CD4-positive, alpha-beta T cell (primary cell): ENCODE measurements around the gene SPATC1L. TPM values are rescaled to one million over a fixed set of nuclear protein-coding genes. Genes with fewer than 3 reads are reported as not detected.

Experiments
- ATAC-seq: fragments of 200-7000 bp; cut with Tn5 transposase; one replicate; pipeline ENCODE4 v1.10.0; 2022; ENCODE audit warnings: mild to moderate bottlenecking; ENCODE audit not compliant: poor library complexity
- CTCF ChIA-PET: fragments of 350-600 bp; sonication (Branson Sonifier 250); formaldehyde crosslinking; loops from one replicate; lab custom pipeline; 2021; ENCODE audit warnings: antibody characterized with exemption, inconsistent platforms; lab: Charles Lee
- POLR2A ChIA-PET: fragments of 350-600 bp; sonication (Branson Sonifier 250); formaldehyde crosslinking; loops from one replicate; lab custom pipeline; 2021; ENCODE audit warnings: antibody characterized with exemption, inconsistent platforms; lab: Charles Lee
- DNase-seq, 14 experiments: peaks; one replicate each; pipeline ENCODE4 v3.0.0-alpha.2; 2013 to 2020; ENCODE audit warnings: mixed read lengths in 2 of 14
- H3K27ac ChIP-seq, 2 donors: one replicate each; pipeline versions ENCODE4 v1.5.1 to v1.7.0; 2013; ENCODE audit warnings: low read length in 2 of 2, low read depth in 1 of 2, mild to moderate bottlenecking in 1 of 2
- H3K27me3 ChIP-seq, 2 experiments: 1 replicate in 1 of 2; 2 replicates in 1 of 2; pipeline versions ENCODE4 v1.6.1 to v1.7.0; 2013; ENCODE audit warnings: low read length in 2 of 2, control low read depth in 1 of 2, mild to moderate bottlenecking in 1 of 2, moderate library complexity in 1 of 2; ENCODE audit not compliant: insufficient read depth in 2 of 2, control insufficient read depth in 1 of 2
- H3K36me3 ChIP-seq: one replicate; pipeline ENCODE4 v1.6.1; 2013; ENCODE audit warnings: low read length, control low read depth; ENCODE audit not compliant: insufficient read depth
- H3K4me1 ChIP-seq: one replicate; pipeline ENCODE4 v1.6.1; 2013; ENCODE audit warnings: low read length, control low read depth; ENCODE audit not compliant: insufficient read depth
- H3K4me3 ChIP-seq: one replicate; pipeline ENCODE4 v1.5.1; 2013; ENCODE audit warnings: mild to moderate bottlenecking, low read length, moderate library complexity
- H3K9me3 ChIP-seq, 2 experiments: 1 replicate in 1 of 2; 2 replicates in 1 of 2; pipeline versions ENCODE4 v1.6.1 to v1.7.0; 2013; ENCODE audit warnings: low read length in 2 of 2, mild to moderate bottlenecking in 2 of 2, control low read depth in 1 of 2, moderate library complexity in 1 of 2; ENCODE audit not compliant: control insufficient read depth in 1 of 2, insufficient read depth in 1 of 2
- H3K27ac Mint-ChIP-seq: one replicate; pipeline ENCODE4 v1.8.0; 2020; ENCODE audit warnings: mixed read lengths
- H3K27me3 Mint-ChIP-seq: one replicate; pipeline ENCODE4 v1.8.0; 2021; ENCODE audit warnings: mixed read lengths
- H3K36me3 Mint-ChIP-seq: one replicate; pipeline ENCODE4 v1.8.0; 2021; ENCODE audit warnings: low read depth, mixed read lengths
- H3K4me1 Mint-ChIP-seq: one replicate; pipeline ENCODE4 v1.8.0; 2021; ENCODE audit warnings: low read depth, mixed read lengths
- H3K4me3 Mint-ChIP-seq: one replicate; pipeline ENCODE4 v1.8.0; 2020; ENCODE audit warnings: mild to moderate bottlenecking, mixed read lengths
- H3K9me3 Mint-ChIP-seq: one replicate; pipeline ENCODE4 v1.8.0; 2020; ENCODE audit warnings: mixed read lengths
- CTCF ChIP-seq: fragments of 200-600 bp; IDR thresholded peaks from one replicate; pipeline ENCODE4 v1.8.0; 2022; ENCODE audit warnings: antibody characterized with exemption, mild to moderate bottlenecking
- intact Hi-C, 2 experiments: fragments of 100-400 bp; cut with DNase I in 1 of 2; cut with micrococcal nuclease in 1 of 2; formaldehyde crosslinking; loops; one replicate each; pipeline versions ENCODE4 v1.15.1 to v1.9.0; 2023 to 2025; cut with DNase I, micrococcal nuclease
- total RNA-seq, 174 experiments: library from RNA in 2 of 174; stranded (reverse) in 2 of 174; gene quantifications; one replicate each; pipeline ENCODE4 v1.2.3 and lab custom pipeline; 2021 to 2026

SPATC1L gene
- total RNA-seq, 2 experiments from 2014 or later = 2.8 to 3.0 TPM

DNA sequence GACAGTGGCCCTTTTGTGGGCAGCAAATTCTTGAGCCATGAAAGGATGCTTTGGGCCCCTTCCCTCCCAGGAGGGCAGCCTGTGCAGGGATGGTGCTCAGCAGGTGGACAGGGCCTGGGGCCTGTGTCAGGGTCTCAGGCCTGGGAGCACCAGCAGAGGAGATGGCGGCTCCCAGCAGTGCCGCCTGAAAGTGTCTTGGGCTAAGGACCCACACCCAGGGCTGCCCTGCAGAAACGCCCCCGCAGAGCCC lies 52.7 kb downstream of the SPATC1L start:
- Mint-ChIP-seq H3K27me3 (peaks cover 4% of the 10 kb centered on the region), H3K4me3 (no peak overlapping the region), H3K27ac (no peak overlapping the region), H3K36me3 (no peaks in the 10 kb centered on the region), H3K9me3 (no peaks in the 10 kb centered on the region), H3K4me1 (no peaks in the 10 kb centered on the region)
- no peaks in the 10 kb centered on the region for H3K27me3 ChIP-seq
- H3K9me3 ChIP-seq = no peaks in the 10 kb centered on the region
- POLR2A ChIA-PET = no interaction called here
- intact Hi-C loops = no loop called here
- no peak for TF ChIP-seq CTCF
- ATAC-seq (no peak), DNase-seq (no peak)
- H3K27ac ChIP-seq = no peak overlapping the region
- no peaks in the 10 kb centered on the region for H3K36me3 ChIP-seq
- no peak overlapping the region for H3K4me3 ChIP-seq
- CTCF ChIA-PET = no interaction called here
- H3K4me1 ChIP-seq = no peaks in the 10 kb centered on the region

DNA sequence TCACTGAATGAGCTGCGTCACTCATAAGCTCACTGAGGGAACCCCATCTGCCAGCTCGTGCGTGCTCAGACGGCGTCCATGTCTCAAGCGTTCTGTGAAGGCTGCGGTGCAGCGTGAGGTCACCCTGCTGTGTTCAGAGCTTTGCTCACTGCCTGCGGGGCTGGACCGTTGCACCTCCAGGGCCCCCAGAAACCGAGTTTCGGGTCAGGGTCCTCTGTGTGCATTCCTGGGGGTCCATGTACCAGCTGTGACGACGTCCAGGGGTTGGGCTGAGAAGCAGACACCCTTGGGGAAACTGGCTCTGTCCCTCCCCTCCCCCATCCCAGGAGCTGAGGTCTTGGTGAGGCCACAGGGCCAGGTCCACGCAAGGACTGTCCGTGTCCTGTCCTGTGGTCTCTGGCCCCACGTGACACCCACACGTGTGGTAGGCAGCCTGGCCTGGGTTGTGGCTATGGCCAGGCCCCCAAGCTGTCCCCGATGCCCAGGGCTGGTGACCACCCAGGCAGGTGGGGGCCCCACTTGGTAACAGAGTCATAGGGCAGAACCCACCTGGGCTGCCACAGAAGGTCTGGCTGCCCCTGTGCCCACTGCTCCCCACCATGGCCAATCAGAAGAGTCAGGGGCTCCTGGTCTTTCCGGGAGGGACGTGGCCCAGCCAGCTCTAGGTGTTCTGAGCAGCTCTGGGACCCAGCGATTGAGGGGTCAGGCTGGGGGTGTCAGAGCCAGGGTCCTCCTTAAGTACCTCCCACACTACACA lies 53.2 kb downstream of the SPATC1L start:
- POLR2A ChIA-PET = no interaction called here
- Histone ChIP-seq H3K27ac (no peak overlapping the region), H3K27me3 (no peaks in the 10 kb centered on the region), H3K4me1 (no peaks in the 10 kb centered on the region), H3K36me3 (no peaks in the 10 kb centered on the region), H3K9me3 (no peaks in the 10 kb centered on the region), H3K4me3 (no peak overlapping the region)
- DNase-seq (no peak), ATAC-seq (no peak)
- Mint-ChIP-seq H3K36me3 (no peaks in the 10 kb centered on the region), H3K27ac (no peak overlapping the region), H3K4me3 (no peak overlapping the region), H3K4me1 (no peaks in the 10 kb centered on the region), H3K9me3 (no peaks in the 10 kb centered on the region), H3K27me3 (peaks cover 3% of the 10 kb centered on the region)
- no peak for TF ChIP-seq CTCF
- intact Hi-C loops = no loop called here
- CTCF ChIA-PET = no interaction called here

DNA sequence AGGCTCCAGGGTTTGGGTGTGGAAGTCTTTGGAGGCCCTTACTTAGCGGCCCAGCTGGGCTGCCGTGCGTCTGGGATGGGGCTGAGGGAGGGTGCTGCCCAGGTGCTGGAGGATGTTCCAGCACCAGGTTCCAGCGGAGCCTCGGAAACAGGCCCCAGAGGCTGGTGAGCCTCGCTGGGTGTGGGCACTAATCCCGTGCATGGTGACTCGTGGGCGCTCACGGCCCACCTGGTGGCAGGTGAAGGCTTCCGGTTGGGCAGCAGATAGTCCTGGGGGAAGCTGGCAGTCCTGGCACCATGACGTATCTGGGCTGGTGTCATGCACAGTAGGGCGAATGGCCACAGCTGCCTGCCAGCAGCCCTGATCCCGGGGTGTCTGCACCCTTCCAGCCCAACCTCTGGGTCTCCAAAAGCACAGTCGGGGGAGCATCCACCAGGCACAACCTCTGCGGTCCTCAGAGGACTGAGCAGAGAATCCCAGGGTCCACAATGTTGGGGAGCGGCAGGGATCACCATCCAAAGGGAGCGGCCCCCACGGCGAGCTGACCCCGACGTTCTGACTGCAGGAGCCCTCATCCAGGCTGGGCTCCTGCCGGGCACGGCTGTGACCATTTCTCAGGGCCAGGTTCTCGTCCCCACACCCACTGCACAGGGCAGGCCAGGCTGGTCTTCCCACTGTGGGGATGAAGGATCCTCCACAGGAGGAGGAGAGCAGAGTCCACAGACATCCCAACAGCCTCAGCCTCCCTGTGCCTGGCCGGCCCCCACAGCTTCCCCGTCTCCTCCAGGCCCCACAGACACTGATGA lies 54.2 kb downstream of the SPATC1L start:
- Mint-ChIP-seq H3K9me3 (no peaks in the 10 kb centered on the region), H3K4me1 (no peaks in the 10 kb centered on the region), H3K27me3 (no peaks in the 10 kb centered on the region), H3K36me3 (no peaks in the 10 kb centered on the region), H3K4me3 (no peak overlapping the region), H3K27ac (no peak overlapping the region)
- ChIA-PET POLR2A (no interaction called here), CTCF (no interaction called here)
- no peak for ATAC-seq
- Histone ChIP-seq H3K36me3 (no peaks in the 10 kb centered on the region), H3K27ac (no peak overlapping the region), H3K27me3 (no peaks in the 10 kb centered on the region), H3K4me3 (no peak overlapping the region), H3K9me3 (peaks cover 0 to 2% of the 10 kb centered on the region in 2 experiments), H3K4me1 (no peaks in the 10 kb centered on the region)
- intact Hi-C loops = no loop called here
- no peak for TF ChIP-seq CTCF
- no peak for DNase-seq
